ENCODE data around the gene PDE8A. TPM values are rescaled to one million over a fixed set of nuclear protein-coding genes. Genes with fewer than 3 reads are reported as not detected.

Gene PDE8A
- total and polyA plus RNA-seq, 2 experiments from 2014 or later = 5.6 to 7.5 TPM

GRCh38 chr15:85037641-85038040, 56.0 kb downstream of the PDE8A start:
- Histone ChIP-seq H2AFZ (no peak overlapping the region), H3K4me3 (no peak overlapping the region), H4K20me1 (replicated peaks; ENCODE audit: insufficient read depth) (peaks cover 6% of the 10 kb centered on the region; the same call in 1 of the 2 replicates), H3K27me3 (ENCODE audit: insufficient read depth) (no peaks in the 10 kb centered on the region), H3F3A (replicated peaks; ENCODE audit: low read depth) (no peaks in the 10 kb centered on the region; the same call in 1 of the 2 replicates), H3K4me2 (no peak overlapping the region), H3K4me1 (ENCODE audit: insufficient read depth) (peaks cover 19% of the 10 kb centered on the region), H3K36me3 (ENCODE audit: insufficient read depth) (no peaks in the 10 kb centered on the region), H3K9me2 (ENCODE audit: insufficient read depth) (no peaks in the 10 kb centered on the region), H3K79me2 (replicated peaks; ENCODE audit: insufficient read depth) (no peaks in the 10 kb centered on the region), H3K27ac (ENCODE audit: low read depth) (no peak overlapping the region)
- TF ChIP-seq POLR2AphosphoS5 (IDR thresholded peaks at IDR 0.05; ENCODE audit: low read depth) = no peak
- TF ChIP-seq EZH2 (IDR thresholded peaks at IDR 0.05; ENCODE audit: low read depth, unreplicated experiment) = no peak
- TF ChIP-seq EZH2phosphoT487 (IDR thresholded peaks at IDR 0.05; ENCODE audit: unreplicated experiment) = no peak
- TF ChIP-seq ZNF462 (CRISPR knock-in tag; IDR thresholded peaks at IDR 0.05) = no peak
- no peaks in the 10 kb centered on the region for H3K9me3 Mint-ChIP-seq
- DNase-seq (ENCODE audit: low spot score) = no peak
- no peak overlapping the region for H3K4me3 Mint-ChIP-seq
- no peaks in the 10 kb centered on the region for H3K36me3 Mint-ChIP-seq (ENCODE audit: low read depth)
- no peak overlapping the region for H3K27ac Mint-ChIP-seq
- ATAC-seq = no peak
- peaks cover 20% of the 10 kb centered on the region for H3K4me1 Mint-ChIP-seq
- H3K27me3 Mint-ChIP-seq (ENCODE audit: insufficient read depth, low read depth, poor library complexity) = no peaks in the 10 kb centered on the region

DNA sequence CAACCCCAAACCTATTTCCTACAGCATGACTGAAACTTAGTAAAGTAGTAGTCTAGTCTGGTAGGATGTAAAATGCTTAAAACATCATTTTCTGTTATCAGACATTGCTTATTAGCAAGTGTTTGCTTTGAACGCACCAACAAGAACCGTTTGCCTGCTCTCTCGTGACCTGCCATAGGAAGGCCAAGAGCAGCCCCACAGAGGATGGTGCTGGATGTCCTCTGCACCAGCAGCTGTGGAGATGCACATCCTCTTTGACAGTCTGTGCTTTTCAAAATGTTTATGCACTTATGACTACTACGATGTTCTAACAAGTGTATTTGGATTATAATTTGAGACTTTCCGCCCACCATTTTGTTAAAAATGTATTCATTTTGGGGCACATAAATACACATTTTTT, 59.6 kb downstream of the PDE8A start:
- Histone ChIP-seq H3K27me3 (ENCODE audit: insufficient read depth) (no peaks in the 10 kb centered on the region), H2AFZ (no peak overlapping the region), H3K27ac (ENCODE audit: low read depth) (no peak overlapping the region), H3K9me2 (ENCODE audit: insufficient read depth) (no peaks in the 10 kb centered on the region), H3F3A (replicated peaks; ENCODE audit: low read depth) (no peaks in the 10 kb centered on the region; the same call in 1 of the 2 replicates), H3K4me2 (no peak overlapping the region), H3K36me3 (ENCODE audit: insufficient read depth) (no peaks in the 10 kb centered on the region), H3K4me1 (ENCODE audit: insufficient read depth) (peaks cover 8% of the 10 kb centered on the region), H3K79me2 (replicated peaks; ENCODE audit: insufficient read depth) (no peaks in the 10 kb centered on the region), H4K20me1 (replicated peaks; ENCODE audit: insufficient read depth) (peaks cover 6% of the 10 kb centered on the region; the same call in 1 of the 2 replicates), H3K4me3 (no peak overlapping the region)
- Mint-ChIP-seq H3K27ac (no peak overlapping the region; the same call in 1 of the 2 replicates), H3K9me3 (no peaks in the 10 kb centered on the region), H3K27me3 (ENCODE audit: insufficient read depth, low read depth, poor library complexity) (no peaks in the 10 kb centered on the region), H3K4me3 (no peak overlapping the region), H3K36me3 (ENCODE audit: low read depth) (no peaks in the 10 kb centered on the region), H3K4me1 (peaks cover 9% of the 10 kb centered on the region)
- no peak for ATAC-seq
- no peak for DNase-seq (ENCODE audit: low spot score)
- TF ChIP-seq, protein P1, sequence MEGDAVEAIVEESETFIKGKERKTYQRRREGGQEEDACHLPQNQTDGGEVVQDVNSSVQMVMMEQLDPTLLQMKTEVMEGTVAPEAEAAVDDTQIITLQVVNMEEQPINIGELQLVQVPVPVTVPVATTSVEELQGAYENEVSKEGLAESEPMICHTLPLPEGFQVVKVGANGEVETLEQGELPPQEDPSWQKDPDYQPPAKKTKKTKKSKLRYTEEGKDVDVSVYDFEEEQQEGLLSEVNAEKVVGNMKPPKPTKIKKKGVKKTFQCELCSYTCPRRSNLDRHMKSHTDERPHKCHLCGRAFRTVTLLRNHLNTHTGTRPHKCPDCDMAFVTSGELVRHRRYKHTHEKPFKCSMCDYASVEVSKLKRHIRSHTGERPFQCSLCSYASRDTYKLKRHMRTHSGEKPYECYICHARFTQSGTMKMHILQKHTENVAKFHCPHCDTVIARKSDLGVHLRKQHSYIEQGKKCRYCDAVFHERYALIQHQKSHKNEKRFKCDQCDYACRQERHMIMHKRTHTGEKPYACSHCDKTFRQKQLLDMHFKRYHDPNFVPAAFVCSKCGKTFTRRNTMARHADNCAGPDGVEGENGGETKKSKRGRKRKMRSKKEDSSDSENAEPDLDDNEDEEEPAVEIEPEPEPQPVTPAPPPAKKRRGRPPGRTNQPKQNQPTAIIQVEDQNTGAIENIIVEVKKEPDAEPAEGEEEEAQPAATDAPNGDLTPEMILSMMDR (conservative IDR thresholded peaks at IDR 0.05; ENCODE audit: low read depth in 2 of 2) = no peak
- no peak for TF ChIP-seq ZNF114 (CRISPR knock-in tag; IDR thresholded peaks at IDR 0.05)
- TF ChIP-seq CREB1 (CRISPR knock-in tag; IDR thresholded peaks at IDR 0.05; ENCODE audit: low read depth) = no peak
- no peak for TF ChIP-seq ZNF331 (CRISPR knock-in tag; IDR thresholded peaks at IDR 0.05; ENCODE audit: low read depth)
- no peak for TF ChIP-seq EZH2 (IDR thresholded peaks at IDR 0.05; ENCODE audit: low read depth, unreplicated experiment)
- TF ChIP-seq, protein P2, sequence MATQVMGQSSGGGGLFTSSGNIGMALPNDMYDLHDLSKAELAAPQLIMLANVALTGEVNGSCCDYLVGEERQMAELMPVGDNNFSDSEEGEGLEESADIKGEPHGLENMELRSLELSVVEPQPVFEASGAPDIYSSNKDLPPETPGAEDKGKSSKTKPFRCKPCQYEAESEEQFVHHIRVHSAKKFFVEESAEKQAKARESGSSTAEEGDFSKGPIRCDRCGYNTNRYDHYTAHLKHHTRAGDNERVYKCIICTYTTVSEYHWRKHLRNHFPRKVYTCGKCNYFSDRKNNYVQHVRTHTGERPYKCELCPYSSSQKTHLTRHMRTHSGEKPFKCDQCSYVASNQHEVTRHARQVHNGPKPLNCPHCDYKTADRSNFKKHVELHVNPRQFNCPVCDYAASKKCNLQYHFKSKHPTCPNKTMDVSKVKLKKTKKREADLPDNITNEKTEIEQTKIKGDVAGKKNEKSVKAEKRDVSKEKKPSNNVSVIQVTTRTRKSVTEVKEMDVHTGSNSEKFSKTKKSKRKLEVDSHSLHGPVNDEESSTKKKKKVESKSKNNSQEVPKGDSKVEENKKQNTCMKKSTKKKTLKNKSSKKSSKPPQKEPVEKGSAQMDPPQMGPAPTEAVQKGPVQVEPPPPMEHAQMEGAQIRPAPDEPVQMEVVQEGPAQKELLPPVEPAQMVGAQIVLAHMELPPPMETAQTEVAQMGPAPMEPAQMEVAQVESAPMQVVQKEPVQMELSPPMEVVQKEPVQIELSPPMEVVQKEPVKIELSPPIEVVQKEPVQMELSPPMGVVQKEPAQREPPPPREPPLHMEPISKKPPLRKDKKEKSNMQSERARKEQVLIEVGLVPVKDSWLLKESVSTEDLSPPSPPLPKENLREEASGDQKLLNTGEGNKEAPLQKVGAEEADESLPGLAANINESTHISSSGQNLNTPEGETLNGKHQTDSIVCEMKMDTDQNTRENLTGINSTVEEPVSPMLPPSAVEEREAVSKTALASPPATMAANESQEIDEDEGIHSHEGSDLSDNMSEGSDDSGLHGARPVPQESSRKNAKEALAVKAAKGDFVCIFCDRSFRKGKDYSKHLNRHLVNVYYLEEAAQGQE (IDR thresholded peaks at IDR 0.05; ENCODE audit: unreplicated experiment) = no peak
